K562 (cell line): Measurements from ENCODE around the gene GPX6. TPM values are rescaled to one million over a fixed set of nuclear protein-coding genes. Genes with fewer than 3 reads are reported as not detected.

Experiments
- ARID2 ChIP-seq: fragments of 450-650 bp; IDR thresholded peaks from 2 replicates; pipeline ENCODE4 v1.6.1; 2017; ENCODE audit warnings: antibody characterized with exemption, mild to moderate bottlenecking
- ATF6 ChIP-seq: sonication (generic); formaldehyde crosslinking; IDR thresholded peaks from 2 replicates; pipeline ENCODE4 v1.4.0; 2020; ENCODE audit warnings: mild to moderate bottlenecking, missing genetic modification reagents
- ATF7 ChIP-seq: fragments of 450-650 bp; IDR thresholded peaks from 2 replicates; pipeline ENCODE4 v1.7.1; 2014; ENCODE audit warnings: mild to moderate bottlenecking, moderate library complexity
- BCOR ChIP-seq: fragments of 450-650 bp; IDR thresholded peaks from 2 replicates; pipeline ENCODE4 v1.6.1; 2016
- BRF1 ChIP-seq: IDR thresholded peaks from 3 replicates; pipeline ENCODE4 v1.6.1; 2011; ENCODE audit warnings: borderline replicate concordance, mild to moderate bottlenecking; ENCODE audit not compliant: insufficient read length; ENCODE audit errors: extremely low read depth
- C11orf30 ChIP-seq: fragments of 450-650 bp; IDR thresholded peaks from 2 replicates; pipeline ENCODE4 v1.6.1; 2016; ENCODE audit warnings: low read depth, mild to moderate bottlenecking
- CHD1 ChIP-seq: fragments of 200-600 bp; sonication (generic); IDR thresholded peaks from one replicate; pipeline ENCODE4 v1.6.1; 2012; ENCODE audit warnings: mild to moderate bottlenecking, moderate library complexity, low read length, inconsistent platforms
- CTBP1 ChIP-seq: fragments of 450-650 bp; IDR thresholded peaks from 2 replicates; pipeline ENCODE4 v1.6.1; 2016; ENCODE audit warnings: borderline replicate concordance
- FOS ChIP-seq: IDR thresholded peaks from 3 replicates; pipeline ENCODE4 v1.6.1; 2011; ENCODE audit not compliant: insufficient read length; ENCODE audit errors: extremely low read depth
- GTF2F1 ChIP-seq: IDR thresholded peaks from 2 replicates; pipeline ENCODE4 v1.6.1; 2011; ENCODE audit warnings: low read depth, low read length, improper control_type of control experiment
- HBP1 ChIP-seq: fragments of 450-650 bp; formaldehyde crosslinking; IDR thresholded peaks from 2 replicates; pipeline ENCODE4 v1.4.0; 2022; ENCODE audit warnings: missing genetic modification characterization
- HDAC2 ChIP-seq: fragments of 450-650 bp; IDR thresholded peaks from 2 replicates; pipeline ENCODE4 v1.6.1; 2016; ENCODE audit warnings: mild to moderate bottlenecking
- L3MBTL2 ChIP-seq: fragments of 450-650 bp; IDR thresholded peaks from 2 replicates; pipeline ENCODE4 v1.6.1; 2016; ENCODE audit warnings: mild to moderate bottlenecking, moderate library complexity
- MTA3 ChIP-seq: fragments of 450-650 bp; formaldehyde crosslinking; IDR thresholded peaks from 2 replicates; pipeline ENCODE4 v1.6.1; 2017; ENCODE audit warnings: mild to moderate bottlenecking, borderline replicate concordance
- MTF1 ChIP-seq: fragments of 250-450 bp; sonication (Bioruptor Pico); IDR thresholded peaks from 2 replicates; pipeline ENCODE4 v1.9.0; 2021; ENCODE audit warnings: moderate library complexity, mild to moderate bottlenecking, inconsistent platforms, borderline replicate concordance
- NRF1 ChIP-seq, 2 experiments: fragments of 450-650 bp; IDR thresholded peaks in 1 of 2; conservative IDR thresholded peaks in 1 of 2; 2 replicates each; pipeline ENCODE4 v1.6.1; 2014; ENCODE audit warnings: mild to moderate bottlenecking in 2 of 2
- POLR2AphosphoS5 ChIP-seq: IDR thresholded peaks from 2 replicates; pipeline ENCODE4 v1.6.1; 2011; ENCODE audit warnings: mild to moderate bottlenecking, low read depth, low read length, moderate library complexity; ENCODE audit not compliant: control insufficient read depth, insufficient read depth
- PREB ChIP-seq: sonication (generic); formaldehyde crosslinking; IDR thresholded peaks from 2 replicates; pipeline ENCODE4 v1.8.1; 2023; ENCODE audit warnings: mild to moderate bottlenecking, missing genetic modification reagents
- RB1 ChIP-seq: fragments of 450-650 bp; IDR thresholded peaks from 2 replicates; pipeline ENCODE4 v1.6.1; 2017; ENCODE audit warnings: low read depth, mild to moderate bottlenecking
- RBM25 ChIP-seq: fragments of 200-400 bp; formaldehyde crosslinking; IDR thresholded peaks from 2 replicates; pipeline ENCODE4 v1.6.1; 2018; ENCODE audit warnings: low read length, low read depth, moderate library complexity; ENCODE audit not compliant: severe bottlenecking
- SMARCA5 ChIP-seq: fragments of 450-650 bp; IDR thresholded peaks from 2 replicates; pipeline ENCODE4 v1.6.1; 2016
- SMC3 ChIP-seq: conservative IDR thresholded peaks from 2 replicates; pipeline ENCODE4 v1.6.1; 2011; ENCODE audit warnings: low read depth, low read length, improper control_type of control experiment; ENCODE audit not compliant: insufficient read depth
- SRF ChIP-seq, 2 experiments: fragments of 250-450, 450-650 bp in 1 of 2; sonication (Bioruptor Pico) in 1 of 2; sonication (generic) in 1 of 2; formaldehyde crosslinking; IDR thresholded peaks; 2 replicates each; pipeline versions ENCODE4 v1.5.0 to v1.5.1; 2020 to 2022; ENCODE audit warnings: mild to moderate bottlenecking in 1 of 2, missing genetic modification reagents in 1 of 2
- TEAD2 ChIP-seq: fragments of 450-650 bp; IDR thresholded peaks from 2 replicates; pipeline ENCODE4 v1.6.1; 2016; ENCODE audit warnings: missing genetic modification characterization, control low read depth, missing compliant biosample characterization
- ZNF408 ChIP-seq: fragments of 250-450 bp; sonication (Bioruptor Pico); IDR thresholded peaks from 2 replicates; pipeline ENCODE4 v1.4.0; 2020; ENCODE audit warnings: low read depth, mild to moderate bottlenecking, moderate library complexity
- polyA plus RNA-seq, 8 experiments: library from polyadenylated mRNA; depleted of rRNA in 4 of 8; stranded (reverse) in 5 of 8; unstranded in 3 of 8; fragments of >200 nt; fragmentation: Nextera tagmentation in 2 of 8; fragmentation: Illumina TruSeq in 1 of 8; extraction: Ambion mirVana in 2 of 8; extraction: Trizol in 1 of 8; gene quantifications; 2 replicates each; pipeline versions ENCODE4 v1.2.1 to v1.2.3, GENCODE V29; 2011 to 2014; ENCODE audit warnings: inconsistent platforms in 1 of 8, missing spikeins in 1 of 8
- total RNA-seq, 7 experiments: library from RNA; depleted of rRNA in 6 of 7; stranded (reverse); fragments of >200 nt in 6 of 7; fragmentation: Illumina TruSeq in 2 of 7; extraction: Trizol in 2 of 7; gene quantifications; 2 replicates each; pipeline versions ENCODE4 v1.2.1 to v1.2.3, GENCODE V29; 2011 to 2021; ENCODE audit warnings: low replicate concordance in 1 of 7

Gene GPX6
- total and polyA plus RNA-seq, 9 of the 15 experiments (the other 6 are each of a cell fraction or from before 2014, with no cell fraction given) = not detected

GRCh38 chr6:28531479-28532128 is 16.0 kb upstream of the GPX6 start (continued):
- 0 out of 2 replicates have a peak, but pooled peaks have one; percentile 28 for TF ChIP-seq SMC3
- TF ChIP-seq C11orf30 = no peak
- peak; percentile 80 for TF ChIP-seq BCOR
- peak; percentile 64 for TF ChIP-seq RBM25
- 0 out of 2 replicates have a peak, but pooled peaks have one; percentile 60 for TF ChIP-seq PREB (CRISPR knock-in tag)
- TF ChIP-seq CTBP1 = peak; percentile 71; the same call in 1 of the 2 replicates
- no peak for TF ChIP-seq ZNF408 (CRISPR knock-in tag)
- TF ChIP-seq SRF (CRISPR knock-in tag; IDR thresholded peaks at IDR 0.05) = peak in 1 of 2 experiments; percentile 37; a peak in 1 of 4 replicates
- TF ChIP-seq ARID2 = 0 out of 2 replicates have a peak, but pooled peaks have one; percentile 33
- TF ChIP-seq FOS = no peak
- no peak for TF ChIP-seq HBP1 (CRISPR knock-in tag)
- TF ChIP-seq MTA3 = peak; percentile 26; the same call in 1 of the 2 replicates
- TF ChIP-seq SMARCA5 = peak; percentile 25; the same call in 1 of the 2 replicates
- peak; percentile 9; the same call in 1 of the 2 replicates for TF ChIP-seq ATF7
- no peak for TF ChIP-seq ATF6 (CRISPR knock-in tag)
- TF ChIP-seq L3MBTL2 = 0 out of 2 replicates have a peak, but pooled peaks have one; percentile 22
- TF ChIP-seq TEAD2 = no peak
- no peak for TF ChIP-seq GTF2F1
- TF ChIP-seq RB1 = no peak
- peak; percentile 46; the same call in 1 of the 2 replicates for TF ChIP-seq HDAC2
- TF ChIP-seq POLR2AphosphoS5 = no peak
- TF ChIP-seq BRF1 = no peak
- TF ChIP-seq MTF1 (CRISPR knock-in tag) = no peak
- TF ChIP-seq NRF1 (conservative IDR thresholded peaks at IDR 0.05 in 1 of 2, IDR thresholded peaks at IDR 0.05 in 1 of 2) = 0 out of 4 replicates have a peak, but pooled peaks of 1 of the 2 experiments have one; percentile 17
- no peak for TF ChIP-seq CHD1
